GM19043 (cell line): ENCODE results near the gene SPTLC1.
A peak's percentile ranks its signal among the peaks of the same experiment; 100 is the strongest.
"Not testable (repeated sequence)": the region's sequence is repeated elsewhere in the genome, so short reads cannot be mapped to it uniquely, and the experiment has no call there.

Experiments
- ATAC-seq: cut with Tn5 transposase; IDR thresholded peaks from one replicate; pipeline ENCODE4 v1.9.1; 2021; ENCODE audit warnings: low read depth; ENCODE audit not compliant: unreplicated experiment

The SPTLC1 gene

GRCh38 chr9:92141144-92142129 lies 26.2 kb upstream of the SPTLC1 start:
- ATAC-seq = no peak

GRCh38 chr9:92140754-92141143 lies 25.5 kb upstream of the SPTLC1 start:
- ATAC-seq = no peak

GRCh38 chr9:92140074-92140753 lies 25.0 kb upstream of the SPTLC1 start:
- peak; percentile 57 for ATAC-seq

- ATAC-seq = not testable (repeated sequence)
These were observed 23.8 kb upstream of the SPTLC1 start for GRCh38 chr9:92138960-92139540.

GRCh38 chr9:92138157-92138959 lies 23.1 kb upstream of the SPTLC1 start:
- ATAC-seq = no peak

GRCh38 chr9:92136184-92136858 lies 21.1 kb upstream of the SPTLC1 start:
- no peak for ATAC-seq

- no peak for ATAC-seq
These were observed 20.4 kb upstream of the SPTLC1 start for GRCh38 chr9:92135576-92135975.

GRCh38 chr9:92133949-92134604 lies 18.9 kb upstream of the SPTLC1 start:
- ATAC-seq = peak; percentile 74

- not testable (repeated sequence) for ATAC-seq
These were observed 17.7 kb upstream of the SPTLC1 start for GRCh38 chr9:92132913-92133312.

GRCh38 chr9:92132501-92132900 lies 17.3 kb upstream of the SPTLC1 start:
- ATAC-seq = no peak

- ATAC-seq = no peak
These were observed 7.6 kb upstream of the SPTLC1 start for GRCh38 chr9:92122800-92123199.

- no peak for ATAC-seq
These were observed 6.8 kb upstream of the SPTLC1 start for GRCh38 chr9:92122061-92122460.

- no peak for ATAC-seq
These were observed 6.1 kb upstream of the SPTLC1 start for GRCh38 chr9:92121265-92121664.

GRCh38 chr9:92120138-92120537 lies 4.9 kb upstream of the SPTLC1 start:
- ATAC-seq = no peak

- ATAC-seq = no peak
These were observed 4.4 kb upstream of the SPTLC1 start for GRCh38 chr9:92119586-92119985.

- ATAC-seq = no peak
These were observed 7.1 kb downstream of the SPTLC1 start for GRCh38 chr9:92108122-92108521.

- ATAC-seq = not testable (repeated sequence)
These were observed 9.6 kb downstream of the SPTLC1 start for GRCh38 chr9:92105446-92106225.

GRCh38 chr9:92103601-92104000 lies 11.6 kb downstream of the SPTLC1 start:
- not testable (repeated sequence) for ATAC-seq
